IPS-20b (cell line): ENCODE data around the gene SAT1.

Experiments
- H3K27ac ChIP-seq: one replicate; pipeline ENCODE4 v1.5.1; 2013; ENCODE audit warnings: low read length
- H3K27me3 ChIP-seq: 2 replicates; pipeline ENCODE4 v1.6.1; 2013; ENCODE audit warnings: mild to moderate bottlenecking, low read length, inconsistent platforms; ENCODE audit not compliant: insufficient read depth
- H3K36me3 ChIP-seq: 2 replicates; pipeline ENCODE4 v1.6.1; 2013; ENCODE audit warnings: low read depth, mild to moderate bottlenecking, inconsistent platforms, low read length, moderate library complexity; ENCODE audit not compliant: insufficient read depth
- H3K4me1 ChIP-seq: 2 replicates; pipeline ENCODE4 v1.6.1; 2013; ENCODE audit warnings: mild to moderate bottlenecking, control low read depth, inconsistent platforms, low read length, moderate library complexity; ENCODE audit not compliant: insufficient read depth
- H3K4me3 ChIP-seq: 2 replicates; pipeline ENCODE4 v1.5.1; 2013; ENCODE audit warnings: mild to moderate bottlenecking, low read length, inconsistent platforms
- H3K9ac ChIP-seq: 2 replicates; pipeline ENCODE4 v1.6.1; 2013; ENCODE audit warnings: low read depth, mild to moderate bottlenecking, inconsistent platforms, low read length, moderate library complexity
- H3K9me3 ChIP-seq: 2 replicates; pipeline ENCODE4 v1.6.1; 2013; ENCODE audit warnings: mild to moderate bottlenecking, low read depth, low read length, inconsistent platforms; ENCODE audit not compliant: insufficient read depth

Gene SAT1

DNA sequence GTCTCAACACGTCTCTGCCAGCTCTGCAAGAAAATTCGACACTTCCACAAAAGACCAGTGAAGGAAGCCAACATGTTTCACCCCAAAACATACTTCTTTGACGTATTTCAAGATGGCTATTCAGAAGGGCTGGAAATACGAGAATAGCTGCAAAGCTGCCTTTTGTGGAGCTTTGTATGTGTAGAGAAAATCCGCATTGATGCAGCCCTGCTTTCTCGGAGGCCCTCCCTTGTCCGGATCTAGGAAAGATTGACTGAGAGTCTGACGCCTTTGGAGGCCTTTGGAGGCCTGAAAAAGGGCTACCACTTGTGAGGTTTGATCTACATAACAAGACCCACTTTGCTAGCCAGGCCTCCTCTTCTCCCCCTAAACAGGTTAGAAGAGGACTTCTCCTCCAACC, 12.2 kb downstream of the SAT1 start:
- H3K4me3 ChIP-seq = no peak overlapping the region
- H3K36me3 ChIP-seq = no peaks in the 10 kb centered on the region
- H3K9ac ChIP-seq = no peak overlapping the region
- no peak overlapping the region for H3K27ac ChIP-seq
- H3K9me3 ChIP-seq = no peaks in the 10 kb centered on the region
- no peaks in the 10 kb centered on the region for H3K27me3 ChIP-seq
- no peaks in the 10 kb centered on the region for H3K4me1 ChIP-seq

DNA sequence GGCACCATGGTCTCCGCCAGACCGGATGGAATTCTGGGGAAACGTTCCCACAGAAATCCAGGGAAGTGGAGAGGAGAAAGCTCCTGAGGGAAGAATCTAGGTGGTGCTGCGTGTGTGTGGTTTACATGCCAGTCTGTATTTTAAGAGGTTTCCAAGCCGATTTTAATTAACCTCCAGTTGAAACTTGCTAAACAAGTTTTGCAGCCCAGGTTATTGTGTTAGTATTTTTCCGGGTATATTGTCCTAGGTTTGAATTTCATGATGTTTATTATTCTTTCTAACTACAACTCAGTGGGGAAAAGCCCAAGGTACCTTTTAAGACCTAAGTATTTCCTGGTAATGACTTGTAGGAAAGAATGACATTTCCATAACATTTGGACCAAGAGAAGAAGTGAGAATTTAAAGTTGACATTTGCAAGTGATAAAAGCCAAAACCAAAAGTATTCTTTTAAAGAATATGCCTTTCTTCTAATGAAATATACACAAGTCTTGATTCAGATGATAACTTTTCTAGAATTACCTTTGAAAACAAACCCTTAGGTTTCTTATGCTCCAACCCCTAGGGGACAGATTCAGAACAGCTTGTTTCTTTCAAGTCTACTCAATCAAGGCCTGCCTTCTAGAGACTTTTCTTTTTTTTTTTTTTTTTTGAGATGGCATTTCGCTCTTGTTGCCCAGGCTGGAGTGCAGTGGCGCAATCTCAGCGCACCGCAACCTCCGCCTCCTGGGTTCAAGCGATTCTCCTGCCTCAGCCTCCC, 14.6 kb downstream of the SAT1 start:
- H3K27ac ChIP-seq = no peak overlapping the region
- no peaks in the 10 kb centered on the region for H3K27me3 ChIP-seq
- H3K4me3 ChIP-seq = no peak overlapping the region
- no peak overlapping the region for H3K9ac ChIP-seq
- no peaks in the 10 kb centered on the region for H3K4me1 ChIP-seq
- H3K9me3 ChIP-seq = no peaks in the 10 kb centered on the region
- H3K36me3 ChIP-seq = no peaks in the 10 kb centered on the region

- Histone ChIP-seq H3K4me1 (no peaks in the 10 kb centered on the region), H3K27me3 (no peaks in the 10 kb centered on the region), H3K9me3 (no peaks in the 10 kb centered on the region), H3K4me3 (no peak overlapping the region), H3K36me3 (no peaks in the 10 kb centered on the region), H3K9ac (no peak overlapping the region), H3K27ac (no peak overlapping the region)
Measured at GRCh38 chrX:23799469-23800065, 16.6 kb downstream of the SAT1 start.

DNA sequence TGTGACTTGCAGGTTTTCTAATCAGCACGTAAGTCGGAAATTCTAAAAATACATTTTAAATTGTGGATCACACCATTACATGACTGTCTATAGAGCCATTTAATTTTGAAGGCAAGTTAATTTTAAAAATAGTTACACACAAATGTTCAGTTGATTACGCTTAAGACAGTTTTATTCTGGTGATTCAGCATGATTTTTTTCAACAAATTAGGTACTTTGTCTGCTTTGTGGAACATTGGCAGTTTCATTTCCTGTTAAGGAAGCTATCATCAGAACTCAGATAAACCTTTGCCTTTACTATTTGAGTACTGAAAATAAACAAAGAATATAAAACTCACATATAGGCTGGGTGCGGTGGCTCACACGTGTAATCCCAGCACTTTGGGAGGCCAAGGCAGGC, 19.5 kb downstream of the SAT1 start:
- H3K36me3 ChIP-seq = no peaks in the 10 kb centered on the region
- no peak overlapping the region for H3K4me3 ChIP-seq
- H3K27me3 ChIP-seq = no peaks in the 10 kb centered on the region
- H3K9ac ChIP-seq = no peak overlapping the region
- H3K27ac ChIP-seq = no peak overlapping the region
- H3K9me3 ChIP-seq = no peaks in the 10 kb centered on the region
- no peaks in the 10 kb centered on the region for H3K4me1 ChIP-seq

GRCh38 chrX:23803931-23804381, 21.0 kb downstream of the SAT1 start:
- no peak overlapping the region for H3K27ac ChIP-seq
- no peaks in the 10 kb centered on the region for H3K36me3 ChIP-seq
- H3K27me3 ChIP-seq = no peaks in the 10 kb centered on the region
- H3K4me1 ChIP-seq = no peaks in the 10 kb centered on the region
- H3K9me3 ChIP-seq = no peaks in the 10 kb centered on the region
- H3K4me3 ChIP-seq = no peak overlapping the region
- H3K9ac ChIP-seq = no peak overlapping the region

DNA sequence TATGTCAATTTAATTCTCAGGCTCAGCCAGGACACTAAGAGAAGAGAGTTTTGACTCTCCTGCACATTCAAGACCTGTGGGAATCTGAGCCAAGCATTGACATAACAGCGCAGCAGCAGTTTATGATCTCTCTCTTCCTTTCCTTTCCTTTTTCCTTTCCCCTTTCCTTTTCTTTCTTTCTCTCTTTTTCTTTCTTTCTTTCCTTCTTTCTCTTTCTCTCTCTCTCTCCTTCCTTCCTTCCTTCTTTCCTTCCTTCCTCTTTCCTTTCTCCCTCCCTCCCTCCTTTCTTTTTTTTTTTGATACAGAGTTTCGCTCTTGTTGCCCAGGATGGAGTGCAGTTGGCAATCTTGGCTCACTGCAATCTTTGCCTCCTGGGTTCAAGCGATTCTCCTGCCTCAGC, 21.6 kb downstream of the SAT1 start:
- Histone ChIP-seq H3K9ac (no peak overlapping the region), H3K27ac (no peak overlapping the region), H3K27me3 (no peaks in the 10 kb centered on the region), H3K4me1 (no peaks in the 10 kb centered on the region), H3K9me3 (no peaks in the 10 kb centered on the region), H3K4me3 (no peak overlapping the region), H3K36me3 (no peaks in the 10 kb centered on the region)

GRCh38 chrX:23805389-23805788, 22.4 kb downstream of the SAT1 start:
- Histone ChIP-seq H3K36me3 (no peaks in the 10 kb centered on the region), H3K9ac (no peak overlapping the region), H3K27ac (no peak overlapping the region), H3K27me3 (no peaks in the 10 kb centered on the region), H3K4me3 (no peak overlapping the region), H3K9me3 (no peaks in the 10 kb centered on the region), H3K4me1 (no peaks in the 10 kb centered on the region)

DNA sequence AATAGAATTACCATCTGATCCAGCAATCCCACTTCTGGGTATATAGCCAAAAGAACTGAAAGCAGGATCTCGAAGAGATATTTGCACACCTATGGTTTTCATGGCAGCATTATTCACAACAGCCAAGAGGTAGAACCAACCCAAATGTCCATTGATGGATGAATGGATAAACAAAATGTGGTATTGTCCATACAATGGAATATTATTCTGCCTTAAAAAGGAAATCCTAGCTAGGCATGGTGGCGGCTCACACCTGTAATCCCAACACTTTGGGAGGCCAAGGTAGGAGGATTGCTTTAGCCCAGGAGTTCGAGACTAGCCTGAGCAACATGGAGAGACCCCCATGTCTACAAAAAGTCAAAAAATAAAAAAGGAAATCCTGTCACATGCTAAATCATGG, 27.3 kb downstream of the SAT1 start:
- H3K27ac ChIP-seq = no peak overlapping the region
- H3K27me3 ChIP-seq = no peaks in the 10 kb centered on the region
- no peak overlapping the region for H3K4me3 ChIP-seq
- no peaks in the 10 kb centered on the region for H3K9me3 ChIP-seq
- no peak overlapping the region for H3K9ac ChIP-seq
- H3K4me1 ChIP-seq = no peaks in the 10 kb centered on the region
- H3K36me3 ChIP-seq = no peaks in the 10 kb centered on the region

GRCh38 chrX:23811108-23811651, 28.2 kb downstream of the SAT1 start:
- H3K4me3 ChIP-seq = no peak overlapping the region
- no peaks in the 10 kb centered on the region for H3K27me3 ChIP-seq
- H3K9ac ChIP-seq = no peak overlapping the region
- H3K36me3 ChIP-seq = no peaks in the 10 kb centered on the region
- no peaks in the 10 kb centered on the region for H3K4me1 ChIP-seq
- no peaks in the 10 kb centered on the region for H3K9me3 ChIP-seq
- no peak overlapping the region for H3K27ac ChIP-seq

- Histone ChIP-seq H3K27ac (no peak overlapping the region), H3K36me3 (no peaks in the 10 kb centered on the region), H3K9me3 (no peaks in the 10 kb centered on the region), H3K4me1 (no peaks in the 10 kb centered on the region), H3K27me3 (no peaks in the 10 kb centered on the region), H3K4me3 (no peak overlapping the region), H3K9ac (no peak overlapping the region)
Measured at GRCh38 chrX:23811656-23812055, 28.7 kb downstream of the SAT1 start.

GRCh38 chrX:23813808-23814207, 30.8 kb downstream of the SAT1 start:
- H3K4me1 ChIP-seq = no peaks in the 10 kb centered on the region
- H3K27me3 ChIP-seq = no peaks in the 10 kb centered on the region
- no peaks in the 10 kb centered on the region for H3K9me3 ChIP-seq
- no peaks in the 10 kb centered on the region for H3K36me3 ChIP-seq
- no peak overlapping the region for H3K27ac ChIP-seq
- no peak overlapping the region for H3K4me3 ChIP-seq
- H3K9ac ChIP-seq = no peak overlapping the region

DNA sequence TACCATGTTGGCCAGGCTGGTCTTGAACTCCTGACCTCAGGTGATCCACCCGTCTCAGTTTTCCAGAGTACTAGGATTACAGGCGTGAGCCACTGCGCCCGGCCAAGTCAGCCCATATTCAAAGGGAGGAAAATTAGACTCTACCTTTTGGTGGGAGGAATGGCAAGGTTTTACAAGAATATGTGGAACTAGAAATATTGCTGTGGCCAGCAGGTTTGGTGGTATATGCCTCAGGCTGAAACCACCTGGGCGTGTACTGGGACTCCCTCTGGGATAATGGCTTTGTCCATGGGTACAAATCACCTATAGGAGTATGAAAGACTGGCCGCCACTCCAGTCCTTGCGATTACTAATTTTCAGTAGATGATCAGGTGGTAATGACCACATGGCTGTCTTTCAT, 32.4 kb downstream of the SAT1 start:
- Histone ChIP-seq H3K9me3 (no peaks in the 10 kb centered on the region), H3K4me3 (no peak overlapping the region), H3K36me3 (no peaks in the 10 kb centered on the region), H3K4me1 (no peaks in the 10 kb centered on the region), H3K27ac (no peak overlapping the region), H3K27me3 (no peaks in the 10 kb centered on the region), H3K9ac (no peak overlapping the region)
